ENCODE measurements around the gene ROBO3. TPM values are rescaled to one million over a fixed set of nuclear protein-coding genes. Genes with fewer than 3 reads are reported as not detected.

The ROBO3 gene
- total RNA-seq, 1 donor from 2014 or later, result 26.0 TPM

- H3K4me1 Mint-ChIP-seq, result no peaks in the 10 kb centered on the region
Observed at GRCh38 chr11:124825876-124826275, 39.4 kb upstream of the ROBO3 start.

GRCh38 chr11:124829986-124830385 is 35.2 kb upstream of the ROBO3 start:
- H3K27ac Mint-ChIP-seq, result no peak overlapping the region
- TF ChIP-seq CTCF (IDR thresholded peaks at IDR 0.05; ENCODE audit: unreplicated experiment), result no peak
- H3K4me1 Mint-ChIP-seq, result no peaks in the 10 kb centered on the region
- no peak for DNase-seq (ENCODE audit: low spot score in 2 of 2, unreplicated experiment in 2 of 2)
- H3K27me3 Mint-ChIP-seq (ENCODE audit: low read depth), result peaks cover 61% of the 10 kb centered on the region
- H3K9me3 Mint-ChIP-seq, result no peaks in the 10 kb centered on the region
- H3K36me3 Mint-ChIP-seq, result no peaks in the 10 kb centered on the region
- H3K4me3 Mint-ChIP-seq, result no peak overlapping the region

More at GRCh38 chr11:124825876-124826275, 39.4 kb upstream of the ROBO3 start:
- H3K9me3 Mint-ChIP-seq, result no peaks in the 10 kb centered on the region
- peaks cover 69% of the 10 kb centered on the region for H3K27me3 Mint-ChIP-seq (ENCODE audit: low read depth)
- no peak overlapping the region for H3K27ac Mint-ChIP-seq
- no peak for TF ChIP-seq CTCF (IDR thresholded peaks at IDR 0.05; ENCODE audit: unreplicated experiment)
- H3K4me3 Mint-ChIP-seq, result no peak overlapping the region
- no peaks in the 10 kb centered on the region for H3K36me3 Mint-ChIP-seq
- DNase-seq (ENCODE audit: low spot score in 2 of 2, unreplicated experiment in 2 of 2), result no peak

- Mint-ChIP-seq H3K36me3 (no peaks in the 10 kb centered on the region), H3K9me3 (no peaks in the 10 kb centered on the region), H3K4me1 (no peaks in the 10 kb centered on the region), H3K27ac (no peak overlapping the region), H3K27me3 (ENCODE audit: low read depth) (peaks cover 61% of the 10 kb centered on the region), H3K4me3 (no peak overlapping the region)
- DNase-seq (ENCODE audit: low spot score in 2 of 2, unreplicated experiment in 2 of 2), result no peak
- TF ChIP-seq CTCF (IDR thresholded peaks at IDR 0.05; ENCODE audit: unreplicated experiment), result no peak
Observed at GRCh38 chr11:124830749-124831148, 34.5 kb upstream of the ROBO3 start.

GRCh38 chr11:124831897-124832296 is 33.3 kb upstream of the ROBO3 start:
- Mint-ChIP-seq H3K4me1 (peaks cover 5% of the 10 kb centered on the region), H3K27me3 (ENCODE audit: low read depth) (peaks cover 62% of the 10 kb centered on the region), H3K4me3 (no peak overlapping the region), H3K9me3 (no peaks in the 10 kb centered on the region), H3K36me3 (no peaks in the 10 kb centered on the region), H3K27ac (no peak overlapping the region)
- TF ChIP-seq CTCF (IDR thresholded peaks at IDR 0.05; ENCODE audit: unreplicated experiment), result no peak
- DNase-seq (ENCODE audit: low spot score in 2 of 2, unreplicated experiment in 2 of 2), result no peak

GRCh38 chr11:124832571-124832970 is 32.7 kb upstream of the ROBO3 start:
- Mint-ChIP-seq H3K27me3 (ENCODE audit: low read depth) (peaks cover 63% of the 10 kb centered on the region), H3K4me3 (no peak overlapping the region), H3K4me1 (peaks cover 7% of the 10 kb centered on the region), H3K9me3 (no peaks in the 10 kb centered on the region), H3K36me3 (no peaks in the 10 kb centered on the region), H3K27ac (no peak overlapping the region)
- DNase-seq (ENCODE audit: low spot score in 2 of 2, unreplicated experiment in 2 of 2), result no peak
- no peak for TF ChIP-seq CTCF (IDR thresholded peaks at IDR 0.05; ENCODE audit: unreplicated experiment)

Measured in mesothelial cell of epicardium (in vitro differentiated cells).